ENCODE data around the gene SLFNL1.

DNA sequence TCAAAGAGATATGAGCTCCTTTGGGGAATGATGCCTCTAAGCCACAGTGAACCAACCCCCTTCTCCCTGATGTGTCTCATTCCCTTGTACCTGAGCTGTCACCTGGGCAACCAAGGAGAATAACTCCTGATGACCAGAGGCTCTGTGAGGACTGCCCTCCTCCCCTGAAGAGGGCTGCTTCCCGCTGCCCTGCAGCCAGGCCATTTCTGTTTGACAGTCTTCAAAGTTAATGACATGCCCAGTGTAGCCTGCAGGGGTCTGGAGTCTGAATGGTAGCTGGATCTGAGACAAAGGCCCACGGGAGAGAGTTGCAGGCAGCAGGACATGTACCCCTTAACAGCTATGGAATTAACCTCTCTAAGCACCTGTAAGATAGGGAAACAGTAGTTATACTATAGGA is 3.4 kb upstream of the SLFNL1 start:
- TF ChIP-seq POLR2A (IDR thresholded peaks at IDR 0.05; ENCODE audit: low read length) (no peak), GATA1 (IDR thresholded peaks at IDR 0.05; ENCODE audit: low read depth, low read length) (no peak)

Data from erythroblast (primary cell).